Activated CD4-positive, alpha-beta T cell treated with anti-CD3 and anti-CD28 coated beads, Interleukin-2, amount 50 U/mL, for 4 hours (primary cell): Measurements from ENCODE around the gene CDS2.

Experiments
- DNase-seq, 2 experiments: peaks; one replicate each; pipeline ENCODE4 v3.0.0-alpha.2; 2020

Gene CDS2

GRCh38 chr20:5183731-5184474 lies 57.1 kb downstream of the CDS2 start:
- no peak for DNase-seq

GRCh38 chr20:5184684-5185083 lies 57.9 kb downstream of the CDS2 start:
- no peak for DNase-seq

GRCh38 chr20:5187122-5187521 lies 60.3 kb downstream of the CDS2 start:
- DNase-seq = no peak

- DNase-seq = no peak
These were observed 61.9 kb downstream of the CDS2 start for GRCh38 chr20:5188736-5189135.

GRCh38 chr20:5189917-5190316 lies 63.1 kb downstream of the CDS2 start:
- DNase-seq = no peak

GRCh38 chr20:5190444-5190843 lies 63.6 kb downstream of the CDS2 start:
- DNase-seq = no peak

- peak; percentile 5 to 6 for DNase-seq
These were observed 65.2 kb downstream of the CDS2 start for GRCh38 chr20:5191829-5192569.

GRCh38 chr20:5192570-5193431 lies 66.0 kb downstream of the CDS2 start:
- DNase-seq = no peak

GRCh38 chr20:5195655-5196054 lies 68.8 kb downstream of the CDS2 start:
- DNase-seq = no peak

GRCh38 chr20:5196149-5196548 lies 69.3 kb downstream of the CDS2 start:
- no peak for DNase-seq

- no peak for DNase-seq
These were observed 70.5 kb downstream of the CDS2 start for GRCh38 chr20:5197270-5197827.

GRCh38 chr20:5197847-5198650 lies 71.2 kb downstream of the CDS2 start:
- DNase-seq = no peak

- no peak for DNase-seq
These were observed 71.8 kb downstream of the CDS2 start for GRCh38 chr20:5198651-5198924.

GRCh38 chr20:5203380-5203779 lies 76.6 kb downstream of the CDS2 start:
- no peak for DNase-seq

GRCh38 chr20:5205348-5206210 lies 78.8 kb downstream of the CDS2 start:
- peak; percentile 53 to 60 for DNase-seq

GRCh38 chr20:5207138-5207537 lies 80.3 kb downstream of the CDS2 start:
- no peak for DNase-seq

GRCh38 chr20:5211803-5212714 lies 85.3 kb downstream of the CDS2 start:
- DNase-seq = no peak

- no peak for DNase-seq
These were observed 86.2 kb downstream of the CDS2 start for GRCh38 chr20:5212907-5213487.

- no peak for DNase-seq
These were observed 88.0 kb downstream of the CDS2 start for GRCh38 chr20:5214826-5215225.
